Neural cell (in vitro differentiated cells): Measurements from ENCODE around the gene RAD51B.

Source experiments
- CTCF ChIP-seq: fragments of 450-650 bp; IDR thresholded peaks from 2 replicates; pipeline ENCODE4 v1.5.1; 2014; ENCODE audit warnings: antibody characterized with exemption, mild to moderate bottlenecking, moderate library complexity; ENCODE audit not compliant: poor library complexity, severe bottlenecking
- EP300 ChIP-seq: fragments of 450-650 bp; conservative IDR thresholded peaks from 2 replicates; pipeline ENCODE4 v1.6.1; 2014; ENCODE audit warnings: antibody characterized with exemption, mild to moderate bottlenecking, moderate library complexity; ENCODE audit not compliant: poor library complexity, severe bottlenecking
- EZH2 ChIP-seq: fragments of 200-600, 300-800 bp; shearing (Covaris generic), sonication (generic); IDR thresholded peaks from 2 replicates; pipeline ENCODE4 v1.6.1; 2014; ENCODE audit warnings: antibody characterized with exemption, low read length, borderline replicate concordance, mild to moderate bottlenecking; ENCODE audit not compliant: insufficient read depth, poor library complexity, severe bottlenecking
- MXI1 ChIP-seq: fragments of 450-650 bp; conservative IDR thresholded peaks from 2 replicates; pipeline ENCODE4 v1.6.1; 2014; ENCODE audit warnings: antibody characterized with exemption, mild to moderate bottlenecking; ENCODE audit not compliant: poor library complexity, severe bottlenecking
- POLR2AphosphoS5 ChIP-seq: IDR thresholded peaks from 2 replicates; pipeline ENCODE4 v1.6.1; 2012
- RAD21 ChIP-seq: fragments of 450-650 bp; conservative IDR thresholded peaks from 2 replicates; pipeline ENCODE4 v1.6.1; 2014; ENCODE audit warnings: antibody characterized with exemption, mild to moderate bottlenecking, moderate library complexity
- REST ChIP-seq: IDR thresholded peaks from 2 replicates; pipeline ENCODE4 v1.6.1; 2012; ENCODE audit warnings: borderline replicate concordance
- SMC3 ChIP-seq: fragments of 450-650 bp; conservative IDR thresholded peaks from 2 replicates; pipeline ENCODE4 v1.6.1; 2014; ENCODE audit warnings: antibody characterized with exemption, mild to moderate bottlenecking, moderate library complexity; ENCODE audit not compliant: poor library complexity
- TAF1 ChIP-seq: IDR thresholded peaks from 2 replicates; pipeline ENCODE4 v1.6.1; 2012; ENCODE audit warnings: low read depth

GRCh38 chr14:67856827-67857226 is 37.2 kb downstream of the RAD51B start:
- no peak for TF ChIP-seq POLR2AphosphoS5
- no peak for TF ChIP-seq CTCF
- TF ChIP-seq RAD21, result no peak
- no peak for TF ChIP-seq EZH2
- TF ChIP-seq EP300, result no peak
- no peak for TF ChIP-seq MXI1
- no peak for TF ChIP-seq REST
- no peak for TF ChIP-seq SMC3
- TF ChIP-seq TAF1, result no peak
